ENCODE data around the gene TGFBR3. TPM values are rescaled to one million over a fixed set of nuclear protein-coding genes. Genes with fewer than 3 reads are reported as not detected.

Gene TGFBR3
- total and polyA plus RNA-seq, 2 of the 13 experiments (the other 11 are each of a cell fraction or from before 2014, with no cell fraction given), result 76.5 to 195 TPM

DNA sequence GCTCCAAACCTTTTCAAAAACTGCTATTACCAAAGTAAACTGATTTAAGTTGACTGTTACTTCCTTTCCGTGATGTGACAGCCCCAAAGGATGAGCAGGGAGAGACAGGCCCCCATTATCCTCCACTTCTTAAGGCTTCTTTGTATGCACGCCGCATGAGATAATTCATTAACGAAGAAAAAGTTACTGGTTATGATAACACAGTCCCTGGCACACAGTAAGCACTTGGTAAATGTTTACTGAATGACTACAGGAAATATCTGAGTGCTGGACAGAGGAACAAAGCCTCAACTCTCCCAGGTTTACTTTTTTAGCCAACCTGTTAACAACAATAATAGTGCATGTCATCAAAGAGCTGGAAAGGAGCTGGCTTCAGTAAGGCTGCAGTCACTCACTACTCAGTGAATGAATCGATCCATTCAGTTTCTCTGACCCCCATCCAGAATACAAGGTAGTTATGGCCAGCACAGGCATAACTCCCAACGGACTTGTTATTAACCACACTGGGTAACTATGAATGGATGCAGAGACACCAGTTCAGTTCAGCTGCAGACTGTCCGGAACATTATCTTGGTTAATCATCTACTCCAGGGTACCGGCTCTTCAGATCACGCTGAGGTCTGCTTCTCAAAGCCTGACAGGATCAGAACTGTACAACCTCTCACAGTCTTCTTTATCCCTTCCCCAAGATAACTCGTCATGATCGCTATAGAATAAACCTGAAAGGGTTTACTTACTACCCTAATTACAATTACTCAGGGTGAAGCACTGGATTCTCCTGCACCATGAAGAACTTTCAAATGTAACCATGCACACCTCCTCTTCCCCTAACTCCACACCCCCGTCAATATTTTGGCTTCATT lies 58.3 kb downstream of the TGFBR3 start (continued):
- TF ChIP-seq ARNT2 (CRISPR knock-in tag; IDR thresholded peaks at IDR 0.05; ENCODE audit: low read depth) (no peak; the same call in 1 of the 2 replicates), ZNF180 (CRISPR knock-in tag; IDR thresholded peaks at IDR 0.05; ENCODE audit: borderline replicate concordance, low read depth) (no peak), SCMH1 (CRISPR knock-in tag; IDR thresholded peaks at IDR 0.05; ENCODE audit: borderline replicate concordance) (no peak), ZNF207 (IDR thresholded peaks at IDR 0.05; ENCODE audit: borderline replicate concordance) (no peak), NFYB (CRISPR knock-in tag; IDR thresholded peaks at IDR 0.05) (no peak), TBX2 (CRISPR knock-in tag; IDR thresholded peaks at IDR 0.05; ENCODE audit: borderline replicate concordance) (peak; percentile 86), AGO1 (IDR thresholded peaks at IDR 0.05; ENCODE audit: low read depth, low read length, poor library complexity, severe bottlenecking) (no peak), RFXAP (CRISPR knock-in tag; IDR thresholded peaks at IDR 0.05; ENCODE audit: borderline replicate concordance) (no peak), BCLAF1 (IDR thresholded peaks at IDR 0.05) (no peak), JARID2 (CRISPR knock-in tag; IDR thresholded peaks at IDR 0.05; ENCODE audit: insufficient replicate concordance) (no peak), RFX3 (CRISPR knock-in tag; IDR thresholded peaks at IDR 0.05) (no peak), GTF3A (CRISPR knock-in tag; conservative IDR thresholded peaks at IDR 0.05) (no peak)
- TF ChIP-seq, protein P1, sequence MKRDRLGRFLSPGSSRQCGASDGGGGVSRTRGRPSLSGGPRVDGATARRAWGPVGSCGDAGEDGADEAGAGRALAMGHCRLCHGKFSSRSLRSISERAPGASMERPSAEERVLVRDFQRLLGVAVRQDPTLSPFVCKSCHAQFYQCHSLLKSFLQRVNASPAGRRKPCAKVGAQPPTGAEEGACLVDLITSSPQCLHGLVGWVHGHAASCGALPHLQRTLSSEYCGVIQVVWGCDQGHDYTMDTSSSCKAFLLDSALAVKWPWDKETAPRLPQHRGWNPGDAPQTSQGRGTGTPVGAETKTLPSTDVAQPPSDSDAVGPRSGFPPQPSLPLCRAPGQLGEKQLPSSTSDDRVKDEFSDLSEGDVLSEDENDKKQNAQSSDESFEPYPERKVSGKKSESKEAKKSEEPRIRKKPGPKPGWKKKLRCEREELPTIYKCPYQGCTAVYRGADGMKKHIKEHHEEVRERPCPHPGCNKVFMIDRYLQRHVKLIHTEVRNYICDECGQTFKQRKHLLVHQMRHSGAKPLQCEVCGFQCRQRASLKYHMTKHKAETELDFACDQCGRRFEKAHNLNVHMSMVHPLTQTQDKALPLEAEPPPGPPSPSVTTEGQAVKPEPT (CRISPR knock-in tag; IDR thresholded peaks at IDR 0.05; ENCODE audit: low read depth), result no peak
- TF ChIP-seq, protein P2, sequence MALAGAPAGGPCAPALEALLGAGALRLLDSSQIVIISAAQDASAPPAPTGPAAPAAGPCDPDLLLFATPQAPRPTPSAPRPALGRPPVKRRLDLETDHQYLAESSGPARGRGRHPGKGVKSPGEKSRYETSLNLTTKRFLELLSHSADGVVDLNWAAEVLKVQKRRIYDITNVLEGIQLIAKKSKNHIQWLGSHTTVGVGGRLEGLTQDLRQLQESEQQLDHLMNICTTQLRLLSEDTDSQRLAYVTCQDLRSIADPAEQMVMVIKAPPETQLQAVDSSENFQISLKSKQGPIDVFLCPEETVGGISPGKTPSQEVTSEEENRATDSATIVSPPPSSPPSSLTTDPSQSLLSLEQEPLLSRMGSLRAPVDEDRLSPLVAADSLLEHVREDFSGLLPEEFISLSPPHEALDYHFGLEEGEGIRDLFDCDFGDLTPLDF (CRISPR knock-in tag; IDR thresholded peaks at IDR 0.05), result no peak
- TF ChIP-seq, protein P3, sequence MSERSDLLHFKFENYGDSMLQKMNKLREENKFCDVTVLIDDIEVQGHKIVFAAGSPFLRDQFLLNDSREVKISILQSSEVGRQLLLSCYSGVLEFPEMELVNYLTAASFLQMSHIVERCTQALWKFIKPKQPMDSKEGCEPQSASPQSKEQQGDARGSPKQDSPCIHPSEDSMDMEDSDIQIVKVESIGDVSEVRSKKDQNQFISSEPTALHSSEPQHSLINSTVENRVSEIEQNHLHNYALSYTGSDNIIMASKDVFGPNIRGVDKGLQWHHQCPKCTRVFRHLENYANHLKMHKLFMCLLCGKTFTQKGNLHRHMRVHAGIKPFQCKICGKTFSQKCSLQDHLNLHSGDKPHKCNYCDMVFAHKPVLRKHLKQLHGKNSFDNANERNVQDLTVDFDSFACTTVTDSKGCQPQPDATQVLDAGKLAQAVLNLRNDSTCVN (CRISPR knock-in tag; IDR thresholded peaks at IDR 0.05; ENCODE audit: borderline replicate concordance), result no peak
- TF ChIP-seq, protein P4, sequence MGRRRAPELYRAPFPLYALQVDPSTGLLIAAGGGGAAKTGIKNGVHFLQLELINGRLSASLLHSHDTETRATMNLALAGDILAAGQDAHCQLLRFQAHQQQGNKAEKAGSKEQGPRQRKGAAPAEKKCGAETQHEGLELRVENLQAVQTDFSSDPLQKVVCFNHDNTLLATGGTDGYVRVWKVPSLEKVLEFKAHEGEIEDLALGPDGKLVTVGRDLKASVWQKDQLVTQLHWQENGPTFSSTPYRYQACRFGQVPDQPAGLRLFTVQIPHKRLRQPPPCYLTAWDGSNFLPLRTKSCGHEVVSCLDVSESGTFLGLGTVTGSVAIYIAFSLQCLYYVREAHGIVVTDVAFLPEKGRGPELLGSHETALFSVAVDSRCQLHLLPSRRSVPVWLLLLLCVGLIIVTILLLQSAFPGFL (CRISPR knock-in tag; IDR thresholded peaks at IDR 0.05), result no peak
- TF ChIP-seq, protein P5, sequence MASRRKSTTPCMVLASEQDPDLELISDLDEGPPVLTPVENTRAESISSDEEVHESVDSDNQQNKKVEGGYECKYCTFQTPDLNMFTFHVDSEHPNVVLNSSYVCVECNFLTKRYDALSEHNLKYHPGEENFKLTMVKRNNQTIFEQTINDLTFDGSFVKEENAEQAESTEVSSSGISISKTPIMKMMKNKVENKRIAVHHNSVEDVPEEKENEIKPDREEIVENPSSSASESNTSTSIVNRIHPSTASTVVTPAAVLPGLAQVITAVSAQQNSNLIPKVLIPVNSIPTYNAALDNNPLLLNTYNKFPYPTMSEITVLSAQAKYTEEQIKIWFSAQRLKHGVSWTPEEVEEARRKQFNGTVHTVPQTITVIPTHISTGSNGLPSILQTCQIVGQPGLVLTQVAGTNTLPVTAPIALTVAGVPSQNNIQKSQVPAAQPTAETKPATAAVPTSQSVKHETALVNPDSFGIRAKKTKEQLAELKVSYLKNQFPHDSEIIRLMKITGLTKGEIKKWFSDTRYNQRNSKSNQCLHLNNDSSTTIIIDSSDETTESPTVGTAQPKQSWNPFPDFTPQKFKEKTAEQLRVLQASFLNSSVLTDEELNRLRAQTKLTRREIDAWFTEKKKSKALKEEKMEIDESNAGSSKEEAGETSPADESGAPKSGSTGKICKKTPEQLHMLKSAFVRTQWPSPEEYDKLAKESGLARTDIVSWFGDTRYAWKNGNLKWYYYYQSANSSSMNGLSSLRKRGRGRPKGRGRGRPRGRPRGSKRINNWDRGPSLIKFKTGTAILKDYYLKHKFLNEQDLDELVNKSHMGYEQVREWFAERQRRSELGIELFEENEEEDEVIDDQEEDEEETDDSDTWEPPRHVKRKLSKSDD (CRISPR knock-in tag; IDR thresholded peaks at IDR 0.05; ENCODE audit: low read depth), result no peak
